Psoas muscle (tissue), 8 donors: ENCODE measurements around the gene DLD. TPM values are rescaled to one million over a fixed set of nuclear protein-coding genes. Genes with fewer than 3 reads are reported as not detected.

Source experiments
- ATAC-seq, 4 donors: fragments of 200-7000 bp; cut with Tn5 transposase; one replicate each; pipeline ENCODE4 v1.9.1; 2020; ENCODE audit warnings: moderate library complexity in 3 of 4, mild to moderate bottlenecking in 2 of 4
- DNase-seq, 2 donors: peaks; one replicate each; pipeline ENCODE4 v3.0.0-alpha.2; 2020
- H3K27ac ChIP-seq: fragments of 200-600 bp; one replicate; pipeline ENCODE4 v1.8.0; 2022
- H3K27me3 ChIP-seq, 3 donors: fragments of 200-600 bp in 1 of 3; one replicate each; pipeline versions ENCODE4 v1.6.1 to v1.8.0; 2013 to 2022; ENCODE audit warnings: low read length in 2 of 3, mild to moderate bottlenecking in 2 of 3, moderate library complexity in 1 of 3; ENCODE audit not compliant: insufficient read depth in 3 of 3
- H3K36me3 ChIP-seq, 2 donors: fragments of 200-600 bp in 1 of 2; one replicate each; pipeline versions ENCODE4 v1.6.1 to v1.8.0; 2013 to 2022; ENCODE audit warnings: low read depth in 1 of 2, mild to moderate bottlenecking in 1 of 2, moderate library complexity in 1 of 2; ENCODE audit not compliant: insufficient read depth in 1 of 2
- H3K4me1 ChIP-seq: fragments of 200-600 bp; one replicate; pipeline ENCODE4 v1.8.0; 2022
- H3K4me3 ChIP-seq: fragments of 200-600 bp; one replicate; pipeline ENCODE4 v1.8.0; 2022; ENCODE audit warnings: mild to moderate bottlenecking
- H3K9me3 ChIP-seq: fragments of 200-600 bp; one replicate; pipeline ENCODE4 v1.8.0; 2022
- CTCF ChIP-seq: fragments of 200-600 bp; IDR thresholded peaks from one replicate; pipeline ENCODE4 v1.8.0; 2022; ENCODE audit warnings: antibody characterized with exemption
- WGBS, 3 donors: extraction: QIAGEN DNeasy Blood & Tissue Kit; methylation state at CpG; one replicate each; pipeline versions ENCODE4 v1.1.6 to v1.1.7; 2013; 5-methylcytosine and 5-hydroxymethylcytosine counted together
- intact Hi-C, 2 donors: fragments of 100-400 bp; cut with DNase I; formaldehyde crosslinking; loops; one replicate each; pipeline versions ENCODE4 v1.11.0 to v1.14.2; 2022
- polyA plus RNA-seq, 3 donors: library from polyadenylated mRNA; stranded (reverse); fragments of 200-250 nt; gene quantifications; one replicate each; pipeline ENCODE4 v1.2.3, GENCODE V29; 2013
- total RNA-seq, 4 donors: library from RNA; stranded (reverse); fragmentation: NEBNext Ultra II Directional in 2 of 4; extraction: Animal tissue kit (Norgen Biotek cat#: 25700) in 2 of 4; gene quantifications; one replicate each; pipeline versions ENCODE4 v1.2.1 to v1.2.4, GENCODE V29; 2021 to 2023
- donor health status: healthy with polysubstance abuse.
- donor health status: DM: no; HTN: no; CAD: no; lungs with moderate emphysema.
- donor health status: Bipolar disorder and iron deficiency.
- donor health status: healthy.
- donor health status: DM: yes; HTN: yes; CAD: no.
- donor health status: DM: no; HTN: no; CAD: no.
- donor health status: DM: no; HTN: no; CAD: no.
- donor health status: DM: yes; HTN: yes; CAD: no.

The DLD gene
- total and polyA plus RNA-seq, 7 donors, result 136 to 284 (median 170) TPM

GRCh38 chr7:107860279-107860961 lies 30.6 kb upstream of the DLD start:
- Histone ChIP-seq H3K27ac (peak overlapping the region; percentile 27), H3K9me3 (no peaks in the 10 kb centered on the region), H3K4me3 (no peak overlapping the region), H3K36me3 (no peaks in the 10 kb centered on the region), H3K27me3 (no peaks in the 10 kb centered on the region), H3K4me1 (peaks cover 14% of the 10 kb centered on the region)
- ATAC-seq, result peak in 3 of 4 donors; percentile 44 to 74 (median 70)
- intact Hi-C loops, result no loop called here
- no peak for DNase-seq
- WGBS, 3 donors, result 37 to 56% (median 46%) methylated on average over 9 of the region's 9 CpGs
- no peak for TF ChIP-seq CTCF

- DNase-seq (no peak), ATAC-seq (no peak)
- Histone ChIP-seq H3K36me3 (no peaks in the 10 kb centered on the region), H3K27ac (no peak overlapping the region), H3K4me1 (peaks cover 14% of the 10 kb centered on the region), H3K9me3 (no peaks in the 10 kb centered on the region), H3K4me3 (no peak overlapping the region), H3K27me3 (no peaks in the 10 kb centered on the region)
- intact Hi-C loops, result no loop called here
- no peak for TF ChIP-seq CTCF
- WGBS, 3 donors, result 46 to 57% (median 47%) methylated on average over 6 of the region's 6 CpGs
Measured at GRCh38 chr7:107860981-107861652, 29.9 kb upstream of the DLD start.

DNA sequence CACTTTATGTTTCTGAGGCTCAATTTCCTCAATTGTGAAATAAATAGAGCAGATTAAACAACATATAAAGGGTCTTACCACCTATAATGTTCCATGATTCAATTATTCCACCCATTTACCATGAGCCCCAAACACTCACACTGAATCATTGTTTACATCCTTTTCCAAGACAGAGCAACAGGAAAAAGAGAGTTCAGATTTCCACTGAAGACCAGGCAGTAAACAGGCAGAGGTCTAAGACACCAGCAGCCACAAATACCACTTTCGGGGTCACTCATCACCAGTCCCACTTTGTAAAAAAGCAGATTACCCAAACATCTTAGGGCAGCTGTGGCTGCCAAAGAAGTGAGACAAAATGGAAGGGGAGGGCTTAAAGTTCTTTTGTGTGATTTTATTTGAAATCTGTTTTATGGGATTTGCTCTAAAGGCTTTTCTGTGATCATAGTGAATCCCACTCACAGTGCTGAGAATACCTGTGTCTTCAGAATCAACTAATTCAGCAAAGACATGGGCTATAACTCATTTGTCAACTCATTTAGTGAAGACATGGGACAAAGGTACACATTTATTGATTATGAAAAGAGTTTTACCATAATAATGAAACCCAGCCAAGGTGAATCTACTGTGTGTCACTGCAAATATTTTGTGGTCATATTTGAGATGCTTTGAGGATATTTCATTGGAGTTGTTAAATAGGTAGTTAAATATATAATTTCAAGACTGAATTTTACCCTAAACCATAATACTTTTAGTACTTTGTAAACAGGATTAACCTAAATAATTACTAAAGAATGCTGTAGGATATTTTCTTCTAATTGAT lies 24.8 kb upstream of the DLD start:
- Histone ChIP-seq H3K27ac (no peak overlapping the region), H3K36me3 (no peaks in the 10 kb centered on the region), H3K4me3 (no peak overlapping the region), H3K4me1 (no peaks in the 10 kb centered on the region), H3K9me3 (no peaks in the 10 kb centered on the region), H3K27me3 (no peaks in the 10 kb centered on the region)
- no peak for ATAC-seq
- TF ChIP-seq CTCF, result no peak
- intact Hi-C loops, result no loop called here
- WGBS, 3 donors, result 86 to 97% (median 89%) methylated on average over 1 of the region's 1 CpG
- DNase-seq, result no peak

DNA sequence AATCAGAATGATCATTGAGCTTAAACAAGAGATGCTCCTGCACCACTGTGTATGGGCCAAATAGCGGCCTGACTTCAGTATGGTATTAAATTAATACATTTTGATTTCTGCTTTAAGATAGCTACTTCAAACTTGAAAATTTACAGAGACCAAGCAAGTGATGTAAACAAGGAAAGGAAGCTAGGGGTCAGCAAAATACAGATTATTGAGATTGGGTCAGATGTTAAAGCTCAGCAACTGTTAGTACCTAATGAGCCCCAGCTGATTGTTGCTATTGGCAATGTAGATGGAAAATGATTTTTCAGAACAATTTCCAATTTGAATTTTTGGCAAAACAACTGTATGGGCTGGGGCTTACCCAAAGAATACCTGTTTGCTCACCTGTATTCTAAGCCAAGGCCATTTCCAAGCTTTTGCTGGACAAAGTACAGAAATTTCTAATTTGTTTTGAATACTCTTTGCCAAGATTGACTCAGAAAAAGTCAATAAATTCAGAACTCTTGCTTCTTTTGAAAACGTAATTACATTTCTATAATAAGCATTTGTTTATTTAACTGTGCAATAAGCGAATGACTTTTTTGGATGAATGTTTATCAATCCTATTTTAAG lies 23.0 kb upstream of the DLD start:
- Histone ChIP-seq H3K4me3 (no peak overlapping the region), H3K27me3 (no peaks in the 10 kb centered on the region), H3K36me3 (no peaks in the 10 kb centered on the region), H3K27ac (no peak overlapping the region), H3K9me3 (no peaks in the 10 kb centered on the region), H3K4me1 (no peaks in the 10 kb centered on the region)
- intact Hi-C loops, result no loop called here
- DNase-seq, result no peak
- WGBS, 3 donors, result 81 to 84% (median 83%) methylated on average over 3 of the region's 3 CpGs
- TF ChIP-seq CTCF, result no peak
- ATAC-seq, result no peak
